ENCODE data around the gene OR7C2.

The OR7C2 gene

DNA sequence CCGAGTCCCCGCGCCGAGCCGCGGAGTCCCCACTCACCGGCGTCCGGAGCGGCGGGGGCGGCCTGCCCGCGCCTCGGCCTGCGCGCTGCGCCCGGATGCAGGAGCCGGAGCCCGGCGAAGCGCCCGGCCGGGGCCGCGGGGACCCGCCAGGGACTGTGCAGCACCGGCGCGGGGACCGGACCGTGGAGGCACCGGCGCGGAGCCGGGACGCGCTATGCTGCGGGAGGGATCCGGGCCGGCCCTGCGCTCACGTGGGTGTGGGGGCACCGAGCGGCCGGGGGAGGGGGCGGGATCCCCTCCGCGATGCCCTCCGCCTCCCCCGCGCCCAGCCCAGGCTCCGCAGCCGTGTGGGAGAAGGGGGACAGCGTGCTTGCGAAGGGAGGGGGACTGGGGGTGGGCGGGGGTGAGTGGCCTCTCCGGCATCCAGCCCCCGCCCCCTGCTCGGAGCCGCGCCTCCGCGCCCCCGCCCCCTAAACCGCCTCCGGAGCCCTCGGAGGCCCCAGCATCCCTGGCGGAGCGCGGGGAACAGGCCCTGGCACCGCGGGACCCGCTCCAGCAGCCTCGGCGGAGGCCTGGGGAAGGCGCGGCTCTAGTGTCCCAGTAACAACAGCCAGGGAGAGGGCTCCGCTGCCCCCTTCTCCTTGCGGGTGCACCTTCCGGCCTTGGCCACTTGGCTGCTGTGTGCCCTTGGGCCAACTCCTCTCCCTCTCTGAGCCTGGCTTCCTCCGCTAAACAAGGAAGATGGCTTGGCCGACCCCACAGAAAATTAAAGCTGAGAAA is 38.4 kb downstream of the OR7C2 start, which contains the start of gene SLC1A6:
TSS of gene SLC1A6 (minus strand) at position 389 of the 780 bp plus-strand sequence. CDS start 6,954 bp downstream, outside the sequence.
- Histone ChIP-seq H3K4me1 (ENCODE audit: control insufficient read depth, low read depth, low read length) (peaks cover 4% of the 10 kb centered on the region), H3K27me3 (ENCODE audit: control insufficient read depth, insufficient read depth, low read length) (peaks cover 22% of the 10 kb centered on the region), H3K36me3 (ENCODE audit: control insufficient read depth, low read depth, low read length) (no peaks in the 10 kb centered on the region), H3K9me3 (ENCODE audit: control insufficient read depth, low read depth, low read length) (no peaks in the 10 kb centered on the region), H3K27ac (ENCODE audit: low read length) (no peak within 1 kb of the TSS), H3K9ac (ENCODE audit: low read length) (peak within 1 kb of the TSS; percentile 67), H3K4me3 (ENCODE audit: low read length) (peak within 1 kb of the TSS; percentile 76)

- Histone ChIP-seq H3K27me3 (ENCODE audit: control insufficient read depth, insufficient read depth, low read length) (peaks cover 11% of the 10 kb centered on the region), H3K9me3 (ENCODE audit: control insufficient read depth, low read depth, low read length) (no peaks in the 10 kb centered on the region), H3K4me1 (ENCODE audit: control insufficient read depth, low read depth, low read length) (no peaks in the 10 kb centered on the region), H3K9ac (ENCODE audit: low read length) (no peak overlapping the region), H3K27ac (ENCODE audit: low read length) (no peak overlapping the region), H3K36me3 (ENCODE audit: control insufficient read depth, low read depth, low read length) (no peaks in the 10 kb centered on the region), H3K4me3 (ENCODE audit: low read length) (no peak overlapping the region)
Observed at GRCh38 chr19:14985133-14985532, 43.8 kb downstream of the OR7C2 start.

Data from iPS-18a (cell line).